K562 (cell line): ENCODE measurements around the gene MUC5B. TPM values are rescaled to one million over a fixed set of nuclear protein-coding genes. Genes with fewer than 3 reads are reported as not detected.

ENCODE experiments used
- ATAC-seq: fragments of 200-7000 bp; cut with Tn5 transposase; 3 replicates; pipeline ENCODE4 v1.9.1; 2020; ENCODE audit warnings: moderate library complexity
- BruUV-seq: library from RNA; stranded (reverse); fragments of 400-500 nt; replicated peaks from 2 replicates; lab custom pipeline; 2021; lab: Mats Ljungman, UMichigan
- CTCF ChIA-PET: fragments of 300-600 bp; formaldehyde crosslinking; extraction: SDS; loops from one replicate; lab custom pipeline; 2021; ENCODE audit warnings: low intra/inter-chr PET ratio; lab: Yijun Ruan, JAX
- POLR2A ChIA-PET: fragments of 300-600, 350-650 bp; sonication (Branson Sonifier 250); formaldehyde crosslinking; extraction: SDS; loops from one replicate; lab custom pipeline; 2021; ENCODE audit warnings: antibody characterized with exemption, inconsistent platforms; lab: Yijun Ruan, JAX
- DNase-seq, 4 experiments: peaks; one replicate each; pipeline versions ENCODE4 v3.0.0 to v3.0.0-alpha.2; 2011 to 2018; ENCODE audit warnings: low spot score in 3 of 4, mixed read lengths in 3 of 4; ENCODE audit errors: extremely low read depth in 1 of 4
- FAIRE-seq: peaks from 2 replicates; lab custom pipeline; 2011; peaks lifted over from hg19 to GRCh38; lab: Jason Lieb, UNC
- H2AFZ ChIP-seq: 2 replicates; pipeline ENCODE4 v1.6.0; 2011; ENCODE audit warnings: low read depth, low read length, control low read depth, inconsistent platforms
- H3K27ac ChIP-seq: fragments of 200-600 bp; 3 replicates; pipeline ENCODE4 v1.8.0; 2011; ENCODE audit warnings: low read depth, mild to moderate bottlenecking, control low read depth, inconsistent platforms, low read length, moderate library complexity, mixed read lengths; ENCODE audit errors: extremely low read depth
- H3K27me3 ChIP-seq, 2 experiments: fragments of 300-600 bp in 1 of 2; 2 replicates in 1 of 2; 3 replicates in 1 of 2; pipeline versions ENCODE4 v1.6.0 to v1.8.0; 2011; ENCODE audit warnings: inconsistent platforms in 2 of 2, low read length in 2 of 2, mild to moderate bottlenecking in 1 of 2, mixed read lengths in 1 of 2, moderate library complexity in 1 of 2; ENCODE audit not compliant: control insufficient read depth in 2 of 2, insufficient read depth in 2 of 2
- H3K36me3 ChIP-seq: fragments of 300-600 bp; 3 replicates; pipeline ENCODE4 v1.8.0; 2011; ENCODE audit warnings: mild to moderate bottlenecking, low read length, inconsistent platforms; ENCODE audit not compliant: control insufficient read depth, insufficient read depth
- H3K4me1 ChIP-seq, 2 experiments: fragments of 200-600 bp in 1 of 2; replicated peaks in 1 of 2; 2 replicates in 1 of 2; 3 replicates in 1 of 2; pipeline versions ENCODE4 v1.5.1 to v1.8.0; 2011; ENCODE audit warnings: inconsistent platforms in 2 of 2, low read length in 2 of 2, mild to moderate bottlenecking in 1 of 2, mixed read lengths in 1 of 2, moderate library complexity in 1 of 2; ENCODE audit not compliant: control insufficient read depth in 2 of 2, insufficient read depth in 2 of 2
- H3K4me2 ChIP-seq: 2 replicates; pipeline ENCODE4 v1.6.1; 2011; ENCODE audit warnings: low read length, control low read depth, inconsistent platforms, mixed read lengths; ENCODE audit not compliant: insufficient read depth
- H3K4me3 ChIP-seq: fragments of 200-600 bp; sonication (generic), shearing (Covaris generic); 2 replicates; pipeline ENCODE4 v1.5.1; 2016; ENCODE audit warnings: control low read depth, inconsistent platforms
- H3K79me2 ChIP-seq: fragments of 200-600 bp; 3 replicates; pipeline ENCODE4 v1.8.0; 2011; ENCODE audit warnings: low read length, inconsistent platforms; ENCODE audit not compliant: control insufficient read depth, insufficient read depth
- H3K9ac ChIP-seq, 2 experiments: 2 replicates each; pipeline versions ENCODE4 v1.6.0 to v1.6.1; 2011; ENCODE audit warnings: low read depth in 2 of 2, low read length in 2 of 2, control low read depth in 1 of 2, inconsistent platforms in 1 of 2, mild to moderate bottlenecking in 1 of 2, mixed read lengths in 1 of 2; ENCODE audit not compliant: insufficient read depth in 1 of 2
- H3K9me1 ChIP-seq: one replicate; pipeline ENCODE4 v1.6.0; 2011; ENCODE audit warnings: inconsistent platforms, mild to moderate bottlenecking, low read length, moderate library complexity; ENCODE audit not compliant: control insufficient read depth, insufficient read depth
- H3K9me3 ChIP-seq: replicated peaks from 2 replicates; pipeline ENCODE4 v1.5.1; 2011; ENCODE audit warnings: low read depth, low read length, inconsistent platforms; ENCODE audit not compliant: control insufficient read depth, insufficient read depth
- H4K20me1 ChIP-seq: replicated peaks from 2 replicates; pipeline ENCODE4 v1.6.1; 2011; ENCODE audit warnings: low read length, inconsistent platforms, mixed read lengths; ENCODE audit not compliant: control insufficient read depth, insufficient read depth
- BHLHE40 ChIP-seq: IDR thresholded peaks from 2 replicates; pipeline ENCODE4 v1.6.1; 2011; ENCODE audit warnings: low read length, improper control_type of control experiment
- ELF2 ChIP-seq: fragments of 250-450 bp; sonication (Bioruptor Pico); IDR thresholded peaks from 2 replicates; pipeline ENCODE4 v1.5.0; 2021; ENCODE audit warnings: mild to moderate bottlenecking
- KDM2B ChIP-seq: fragments of 250-450 bp; sonication (Bioruptor Pico); IDR thresholded peaks from 2 replicates; pipeline ENCODE4 v1.8.0; 2021; ENCODE audit warnings: mild to moderate bottlenecking, moderate library complexity
- XRCC5 ChIP-seq: fragments of 200-400 bp; formaldehyde crosslinking; IDR thresholded peaks from 2 replicates; pipeline ENCODE4 v1.6.1; 2017; ENCODE audit warnings: low read depth, mild to moderate bottlenecking, low read length
- ZNF316 ChIP-seq: fragments of 450-650 bp; IDR thresholded peaks from 2 replicates; pipeline ENCODE4 v1.6.1; 2016
- WGBS: fragments of 100-300 bp; shearing (Covaris generic); methylation state at CpG from one replicate; pipeline ENCODE4 v1.1.6; 2016; ENCODE audit warnings: low coverage, mixed read lengths; ENCODE audit not compliant: insufficient coverage; ENCODE audit errors: missing lambda C conversion rate; 5-methylcytosine and 5-hydroxymethylcytosine counted together
- in situ Hi-C: fragments of 300-500 bp; cut with MboI; formaldehyde crosslinking; loops from 4 replicates; pipeline ENCODE4 v1.15.0; 2018; ENCODE audit warnings: inconsistent platforms, mixed read lengths
- intact Hi-C: fragments of 100-400 bp; cut with micrococcal nuclease; formaldehyde crosslinking; loops from 2 replicates; pipeline ENCODE4 v1.14.2; 2022
- polyA plus RNA-seq, 8 experiments: library from polyadenylated mRNA; depleted of rRNA in 4 of 8; stranded (reverse) in 5 of 8; unstranded in 3 of 8; fragments of >200 nt; fragmentation: Nextera tagmentation in 2 of 8; fragmentation: Illumina TruSeq in 1 of 8; extraction: Ambion mirVana in 2 of 8; extraction: Trizol in 1 of 8; gene quantifications; 2 replicates each; pipeline versions ENCODE4 v1.2.1 to v1.2.3, GENCODE V29; 2011 to 2014; ENCODE audit warnings: inconsistent platforms in 1 of 8, missing spikeins in 1 of 8
- total RNA-seq, 7 experiments: library from RNA; depleted of rRNA in 6 of 7; stranded (reverse); fragments of >200 nt in 6 of 7; fragmentation: Illumina TruSeq in 2 of 7; extraction: Trizol in 2 of 7; gene quantifications; 2 replicates each; pipeline versions ENCODE4 v1.2.1 to v1.2.3, GENCODE V29; 2011 to 2021; ENCODE audit warnings: low replicate concordance in 1 of 7
- TF ChIP-seq, protein P1 (sequence below): fragments of 250-450 bp; sonication (Bioruptor Pico); IDR thresholded peaks from 2 replicates; pipeline ENCODE4 v1.5.0; 2020; ENCODE audit warnings: mild to moderate bottlenecking, borderline replicate concordance

The MUC5B gene
- total and polyA plus RNA-seq, 9 of the 15 experiments (the other 6 are each of a cell fraction or from before 2014, with no cell fraction given) = 0.04 to 0.95 TPM; not detected in 7

DNA sequence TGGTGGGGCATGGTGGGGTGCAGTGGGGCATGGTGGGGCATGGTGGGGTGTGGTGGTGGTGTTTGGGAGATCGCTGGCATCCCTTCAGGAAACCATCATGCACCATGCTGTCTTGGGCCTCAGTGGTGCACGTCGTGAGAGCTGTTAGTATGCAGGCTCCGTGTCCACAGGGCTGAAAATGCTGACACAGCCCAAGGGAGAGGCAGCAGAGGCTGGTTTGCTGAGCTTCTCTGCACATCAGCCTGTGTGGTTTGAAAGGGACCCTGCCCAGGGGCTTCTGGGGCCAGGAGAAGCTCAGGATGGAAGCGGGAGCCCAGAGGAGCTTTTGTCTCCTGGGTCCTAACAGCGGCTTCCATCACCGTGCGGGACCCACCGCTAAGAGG, 30.2 kb downstream of the MUC5B start:
- H3K9me3 ChIP-seq = peaks cover 1% of the 10 kb centered on the region; the same call in 1 of the 2 replicates
- POLR2A ChIA-PET = interaction anchor here (0.6 to 1.3 kb wide), 3 partner anchors 12 to 28 kb away, joined by 3 to 4 read pairs (median 4); no protein-coding TSS in a partner anchor
- TF ChIP-seq BHLHE40 (no peak), ELF2 (CRISPR knock-in tag) (no peak), XRCC5 (no peak), KDM2B (CRISPR knock-in tag) (no peak), ZNF316 (peak; percentile 29)
- TF ChIP-seq, protein P1, sequence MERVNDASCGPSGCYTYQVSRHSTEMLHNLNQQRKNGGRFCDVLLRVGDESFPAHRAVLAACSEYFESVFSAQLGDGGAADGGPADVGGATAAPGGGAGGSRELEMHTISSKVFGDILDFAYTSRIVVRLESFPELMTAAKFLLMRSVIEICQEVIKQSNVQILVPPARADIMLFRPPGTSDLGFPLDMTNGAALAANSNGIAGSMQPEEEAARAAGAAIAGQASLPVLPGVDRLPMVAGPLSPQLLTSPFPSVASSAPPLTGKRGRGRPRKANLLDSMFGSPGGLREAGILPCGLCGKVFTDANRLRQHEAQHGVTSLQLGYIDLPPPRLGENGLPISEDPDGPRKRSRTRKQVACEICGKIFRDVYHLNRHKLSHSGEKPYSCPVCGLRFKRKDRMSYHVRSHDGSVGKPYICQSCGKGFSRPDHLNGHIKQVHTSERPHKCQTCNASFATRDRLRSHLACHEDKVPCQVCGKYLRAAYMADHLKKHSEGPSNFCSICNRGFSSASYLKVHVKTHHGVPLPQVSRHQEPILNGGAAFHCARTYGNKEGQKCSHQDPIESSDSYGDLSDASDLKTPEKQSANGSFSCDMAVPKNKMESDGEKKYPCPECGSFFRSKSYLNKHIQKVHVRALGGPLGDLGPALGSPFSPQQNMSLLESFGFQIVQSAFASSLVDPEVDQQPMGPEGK = no peak
- H3K4me3 ChIP-seq = no peak overlapping the region
- no peak overlapping the region for H3K9ac ChIP-seq
- H3K79me2 ChIP-seq = no peaks in the 10 kb centered on the region
- intact Hi-C loops = no loop called here
- no peaks in the 10 kb centered on the region for H4K20me1 ChIP-seq
- H2AFZ ChIP-seq = no peak overlapping the region
- H3K4me1 ChIP-seq = peaks cover 0 to 20% of the 10 kb centered on the region in 2 experiments; a peak in 2 of 5 replicates
- in situ Hi-C loops = no loop called here
- ATAC-seq = no peak
- peaks cover 0 to 13% of the 10 kb centered on the region in 2 experiments; a peak in 2 of 5 replicates for H3K27me3 ChIP-seq
- no peaks in the 10 kb centered on the region for H3K9me1 ChIP-seq
- H3K36me3 ChIP-seq = no peaks in the 10 kb centered on the region
- no peak overlapping the region for H3K27ac ChIP-seq
- FAIRE-seq = no peak
- WGBS = 8% methylated on average over 8 of the region's 9 CpGs
- no peak for DNase-seq
- BruUV-seq = no TSS peak
- no peak overlapping the region for H3K4me2 ChIP-seq
- CTCF ChIA-PET = no interaction called here
